Esophagus muscularis mucosa (tissue), 3 donors: ENCODE results near the gene RNF227.

Experiments used
- CTCF ChIP-seq, 3 experiments: fragments of 200-600 bp in 2 of 3; fragments of 450-650 bp in 1 of 3; sonication (generic) in 2 of 3; IDR thresholded peaks; one replicate each; pipeline ENCODE4 v1.5.1; 2017 to 2019; ENCODE audit warnings: antibody characterized with exemption in 3 of 3, mild to moderate bottlenecking in 2 of 3, moderate library complexity in 1 of 3
- POLR2AphosphoS5 ChIP-seq, 2 donors: sonication (generic); formaldehyde crosslinking; IDR thresholded peaks; one replicate each; pipeline ENCODE4 v1.6.1; 2017; ENCODE audit warnings: antibody characterized with exemption in 2 of 2

GRCh38 chr17:7932949-7933348 is 16.9 kb upstream of the RNF227 start:
- TF ChIP-seq POLR2AphosphoS5 (IDR thresholded peaks at IDR 0.05): no peak
- TF ChIP-seq CTCF (IDR thresholded peaks at IDR 0.05): peak in 2 of 3 experiments; percentile 15 to 18
